Panc1 (cell line): ENCODE measurements around the gene APCDD1L.

Experiments
- CTCF ChIP-seq: fragments of 450-650 bp; IDR thresholded peaks from 2 replicates; pipeline ENCODE4 v1.5.1; 2017; ENCODE audit warnings: mild to moderate bottlenecking
- POLR2AphosphoS5 ChIP-seq: IDR thresholded peaks from 2 replicates; pipeline ENCODE4 v1.6.1; 2012; ENCODE audit warnings: mild to moderate bottlenecking, low read depth, low read length, moderate library complexity
- TCF7L2 ChIP-seq: IDR thresholded peaks from 2 replicates; pipeline ENCODE4 v1.6.1; 2011; ENCODE audit warnings: mild to moderate bottlenecking, low read depth, low read length, inconsistent platforms
- TF ChIP-seq, protein P1 (sequence below), 2 experiments: IDR thresholded peaks; 2 replicates each; pipeline ENCODE4 v1.6.1; 2011 to 2012; ENCODE audit warnings: low read depth in 2 of 2, control low read depth in 1 of 2, low read length in 1 of 2, mild to moderate bottlenecking in 1 of 2, moderate library complexity in 1 of 2; ENCODE audit not compliant: insufficient read depth in 1 of 2

DNA sequence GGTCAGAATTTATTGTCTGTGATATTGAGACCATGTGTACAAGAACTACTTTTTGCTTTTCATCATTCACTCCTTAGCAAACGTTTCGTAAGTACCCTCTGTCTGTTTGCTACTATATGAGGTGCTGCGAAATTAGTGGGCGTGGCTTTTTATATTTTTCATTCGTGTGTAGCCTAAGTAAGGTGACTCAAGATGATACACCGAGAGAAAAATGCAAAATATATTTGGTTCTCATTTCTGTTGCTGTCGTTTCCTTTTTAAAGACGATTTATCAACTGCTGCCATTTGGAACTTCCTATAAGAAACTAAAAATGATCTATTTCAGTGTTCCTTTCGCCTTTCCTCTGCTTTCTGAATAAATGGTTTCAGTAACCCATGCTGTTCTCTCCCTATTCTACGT is 64.9 kb downstream of the APCDD1L start:
- TF ChIP-seq CTCF, result no peak
- TF ChIP-seq, protein P1, sequence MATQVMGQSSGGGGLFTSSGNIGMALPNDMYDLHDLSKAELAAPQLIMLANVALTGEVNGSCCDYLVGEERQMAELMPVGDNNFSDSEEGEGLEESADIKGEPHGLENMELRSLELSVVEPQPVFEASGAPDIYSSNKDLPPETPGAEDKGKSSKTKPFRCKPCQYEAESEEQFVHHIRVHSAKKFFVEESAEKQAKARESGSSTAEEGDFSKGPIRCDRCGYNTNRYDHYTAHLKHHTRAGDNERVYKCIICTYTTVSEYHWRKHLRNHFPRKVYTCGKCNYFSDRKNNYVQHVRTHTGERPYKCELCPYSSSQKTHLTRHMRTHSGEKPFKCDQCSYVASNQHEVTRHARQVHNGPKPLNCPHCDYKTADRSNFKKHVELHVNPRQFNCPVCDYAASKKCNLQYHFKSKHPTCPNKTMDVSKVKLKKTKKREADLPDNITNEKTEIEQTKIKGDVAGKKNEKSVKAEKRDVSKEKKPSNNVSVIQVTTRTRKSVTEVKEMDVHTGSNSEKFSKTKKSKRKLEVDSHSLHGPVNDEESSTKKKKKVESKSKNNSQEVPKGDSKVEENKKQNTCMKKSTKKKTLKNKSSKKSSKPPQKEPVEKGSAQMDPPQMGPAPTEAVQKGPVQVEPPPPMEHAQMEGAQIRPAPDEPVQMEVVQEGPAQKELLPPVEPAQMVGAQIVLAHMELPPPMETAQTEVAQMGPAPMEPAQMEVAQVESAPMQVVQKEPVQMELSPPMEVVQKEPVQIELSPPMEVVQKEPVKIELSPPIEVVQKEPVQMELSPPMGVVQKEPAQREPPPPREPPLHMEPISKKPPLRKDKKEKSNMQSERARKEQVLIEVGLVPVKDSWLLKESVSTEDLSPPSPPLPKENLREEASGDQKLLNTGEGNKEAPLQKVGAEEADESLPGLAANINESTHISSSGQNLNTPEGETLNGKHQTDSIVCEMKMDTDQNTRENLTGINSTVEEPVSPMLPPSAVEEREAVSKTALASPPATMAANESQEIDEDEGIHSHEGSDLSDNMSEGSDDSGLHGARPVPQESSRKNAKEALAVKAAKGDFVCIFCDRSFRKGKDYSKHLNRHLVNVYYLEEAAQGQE (IDR thresholded peaks at IDR 0.05; ENCODE audit: insufficient read depth in 1 of 2, low read depth in 2 of 2, low read length in 1 of 2), result no peak
- TF ChIP-seq POLR2AphosphoS5, result no peak
- no peak for TF ChIP-seq TCF7L2
